HepG2 (cell line): ENCODE data around the gene GGA1. TPM values are rescaled to one million over a fixed set of nuclear protein-coding genes. Genes with fewer than 3 reads are reported as not detected.
A peak's percentile ranks its signal among the peaks of the same experiment; 100 is the strongest.

Experiments used
- ATF7 ChIP-seq, 2 experiments: fragments of 450-650 bp in 1 of 2; sonication (generic) in 1 of 2; formaldehyde crosslinking in 1 of 2; IDR thresholded peaks; 2 replicates each; pipeline versions ENCODE4 v1.4.0 to v1.6.1; 2016 to 2020; ENCODE audit warnings: antibody characterized with exemption in 1 of 2, mild to moderate bottlenecking in 1 of 2, missing genetic modification reagents in 1 of 2
- EP300 ChIP-seq, 3 experiments: sonication (generic) in 1 of 3; formaldehyde crosslinking in 1 of 3; IDR thresholded peaks; 2 replicates each; pipeline versions ENCODE4 v1.5.1 to v1.6.1; 2011 to 2020; ENCODE audit warnings: low read depth in 2 of 3, low read length in 2 of 3, borderline replicate concordance in 1 of 3, improper control_type of control experiment in 1 of 3, mild to moderate bottlenecking in 1 of 3, missing genetic modification reagents in 1 of 3, moderate library complexity in 1 of 3
- ETV5 ChIP-seq: IDR thresholded peaks from 2 replicates; pipeline ENCODE4 v1.6.1; 2018; ENCODE audit warnings: missing biosample characterization, missing genetic modification reagents, inconsistent platforms, borderline replicate concordance
- FOXP1 ChIP-seq, 2 experiments: fragments of 450-650 bp in 1 of 2; IDR thresholded peaks; 2 replicates each; pipeline ENCODE4 v1.6.1; 2017 to 2018; ENCODE audit warnings: antibody characterized with exemption in 1 of 2
- ISL2 ChIP-seq: sonication (generic); formaldehyde crosslinking; IDR thresholded peaks from 2 replicates; pipeline ENCODE4 v1.5.0; 2020; ENCODE audit warnings: missing genetic modification reagents
- MATR3 ChIP-seq: sonication (generic); formaldehyde crosslinking; IDR thresholded peaks from 2 replicates; pipeline ENCODE4 v1.4.0; 2020; ENCODE audit warnings: missing genetic modification reagents
- NCOA2 ChIP-seq: sonication (generic); formaldehyde crosslinking; IDR thresholded peaks from 2 replicates; pipeline ENCODE4 v1.8.0; 2022; ENCODE audit warnings: inconsistent platforms
- NCOA5 ChIP-seq: sonication (generic); formaldehyde crosslinking; IDR thresholded peaks from 2 replicates; pipeline ENCODE4 v1.4.0; 2020; ENCODE audit warnings: missing genetic modification reagents
- XBP1 ChIP-seq: sonication (generic); formaldehyde crosslinking; IDR thresholded peaks from 2 replicates; pipeline ENCODE4 v1.5.0; 2020; ENCODE audit warnings: missing genetic modification reagents
- YEATS2 ChIP-seq: sonication (generic); formaldehyde crosslinking; IDR thresholded peaks from 2 replicates; pipeline ENCODE4 v1.4.0; 2020; ENCODE audit warnings: missing genetic modification reagents, borderline replicate concordance
- ZBTB7B ChIP-seq: sonication (generic); formaldehyde crosslinking; IDR thresholded peaks from 2 replicates; pipeline ENCODE4 v1.4.0; 2020; ENCODE audit warnings: missing genetic modification reagents
- ZNF30 ChIP-seq: sonication (generic); formaldehyde crosslinking; IDR thresholded peaks from 2 replicates; pipeline ENCODE4 v1.5.0; 2020; ENCODE audit warnings: mild to moderate bottlenecking, missing genetic modification reagents
- ZNF33A ChIP-seq: sonication (generic); formaldehyde crosslinking; IDR thresholded peaks from 2 replicates; pipeline ENCODE4 v1.5.1; 2020; ENCODE audit warnings: missing genetic modification reagents, mild to moderate bottlenecking, moderate library complexity, borderline replicate concordance
- ZNF432 ChIP-seq: sonication (generic); formaldehyde crosslinking; IDR thresholded peaks from 2 replicates; pipeline ENCODE4 v1.5.0; 2020; ENCODE audit warnings: missing genetic modification reagents, mild to moderate bottlenecking, borderline replicate concordance
- ZNF570 ChIP-seq: sonication (generic); formaldehyde crosslinking; IDR thresholded peaks from 2 replicates; pipeline ENCODE4 v1.4.0; 2020; ENCODE audit warnings: mild to moderate bottlenecking, missing genetic modification reagents, borderline replicate concordance
- ZNF614 ChIP-seq: IDR thresholded peaks from 2 replicates; pipeline ENCODE4 v1.6.1; 2018; ENCODE audit warnings: missing biosample characterization, missing genetic modification reagents, inconsistent platforms, borderline replicate concordance
- ZNF747 ChIP-seq: sonication (generic); formaldehyde crosslinking; IDR thresholded peaks from 2 replicates; pipeline ENCODE4 v1.8.1; 2023; ENCODE audit warnings: missing genetic modification reagents, mild to moderate bottlenecking, borderline replicate concordance
- ZNF788 ChIP-seq: sonication (generic); formaldehyde crosslinking; IDR thresholded peaks from 2 replicates; pipeline ENCODE4 v1.5.0; 2020; ENCODE audit warnings: mild to moderate bottlenecking, missing genetic modification reagents, borderline replicate concordance
- ZNF878 ChIP-seq: sonication (generic); formaldehyde crosslinking; IDR thresholded peaks from 2 replicates; pipeline ENCODE4 v1.8.1; 2023; ENCODE audit warnings: mild to moderate bottlenecking, missing genetic modification reagents, moderate library complexity
- polyA plus RNA-seq, 8 experiments: library from polyadenylated mRNA; depleted of rRNA in 3 of 8; stranded (reverse) in 7 of 8; unstranded in 1 of 8; fragments of >200 nt; fragmentation: Illumina TruSeq in 4 of 8; extraction: Trizol in 4 of 8; gene quantifications; 2 replicates each; pipeline versions ENCODE4 v1.2.1 to v1.2.3, GENCODE V29; 2011 to 2016; ENCODE audit warnings: low read depth in 4 of 8, missing spikeins in 1 of 8, mixed read lengths in 1 of 8; ENCODE audit not compliant: insufficient read depth in 1 of 8
- total RNA-seq, 5 experiments: library from RNA; depleted of rRNA; stranded (reverse); fragments of >200 nt; fragmentation: Illumina TruSeq; extraction: Trizol; gene quantifications; 2 replicates each; pipeline ENCODE4 v1.2.3, GENCODE V29; 2016; ENCODE audit warnings: low read depth in 1 of 5
- TF ChIP-seq, protein P1 (sequence below): sonication (generic); formaldehyde crosslinking; IDR thresholded peaks from 2 replicates; pipeline ENCODE4 v1.4.0; 2020; ENCODE audit warnings: mild to moderate bottlenecking, missing genetic modification reagents
- TF ChIP-seq, protein P2 (sequence below): sonication (generic); formaldehyde crosslinking; IDR thresholded peaks from 2 replicates; pipeline ENCODE4 v1.4.0; 2020; ENCODE audit warnings: missing genetic modification reagents
- TF ChIP-seq, protein P3 (sequence below): IDR thresholded peaks from 2 replicates; pipeline ENCODE4 v1.6.1; 2016; ENCODE audit warnings: low read depth, borderline replicate concordance
- TF ChIP-seq, protein P4 (sequence below): IDR thresholded peaks from 2 replicates; pipeline ENCODE4 v1.6.1; 2016; ENCODE audit warnings: low read depth, control low read depth

Gene GGA1
- total and polyA plus RNA-seq, 2 of the 13 experiments (the other 11 are each of a cell fraction or from before 2014, with no cell fraction given) = 29.1 to 87.2 TPM

DNA sequence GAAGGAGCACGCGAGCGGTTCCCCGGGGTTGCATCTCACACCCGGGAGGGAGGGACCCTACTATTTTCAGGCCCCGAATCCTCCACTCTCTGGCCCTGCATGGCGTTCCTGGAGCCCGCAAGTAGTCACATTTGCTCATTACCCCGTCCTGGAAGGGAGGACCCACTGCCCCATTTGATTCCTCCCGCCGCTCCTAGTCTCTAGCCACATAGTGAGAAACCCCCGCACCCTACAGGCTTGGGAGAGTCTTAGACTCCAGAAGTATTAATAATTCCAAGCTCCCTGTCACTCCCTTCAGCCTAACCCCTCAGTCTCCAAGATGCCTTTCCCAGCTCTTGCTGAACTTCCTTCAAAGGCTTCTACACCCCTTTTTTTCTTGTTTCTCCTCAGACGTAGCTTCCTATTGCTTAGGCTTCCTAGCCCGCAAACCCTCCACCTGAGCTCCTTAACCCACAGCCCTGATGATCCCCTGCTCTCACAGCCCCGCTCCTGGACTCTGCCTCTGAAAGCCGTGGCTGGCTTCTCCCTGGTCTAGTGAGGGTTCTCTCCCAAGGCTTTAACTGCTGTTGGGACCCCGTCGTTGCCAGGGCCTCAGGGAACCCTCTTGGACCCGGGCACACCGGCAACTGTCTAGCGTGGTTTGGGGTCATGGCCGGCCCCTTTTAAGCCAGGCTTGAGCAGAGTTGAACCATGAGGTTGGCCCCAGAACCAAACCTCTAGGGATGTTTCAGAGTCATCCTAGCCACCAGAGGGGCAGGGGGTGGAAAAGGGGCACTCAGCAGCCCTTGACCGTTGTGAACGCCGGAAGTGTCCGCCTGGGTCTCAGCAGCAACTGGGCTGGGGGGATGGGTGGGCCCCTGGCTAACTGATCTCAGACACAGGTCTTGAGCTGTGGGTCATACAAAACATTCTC is 862 bp downstream of the GGA1 start (continued):
- TF ChIP-seq, protein P1, sequence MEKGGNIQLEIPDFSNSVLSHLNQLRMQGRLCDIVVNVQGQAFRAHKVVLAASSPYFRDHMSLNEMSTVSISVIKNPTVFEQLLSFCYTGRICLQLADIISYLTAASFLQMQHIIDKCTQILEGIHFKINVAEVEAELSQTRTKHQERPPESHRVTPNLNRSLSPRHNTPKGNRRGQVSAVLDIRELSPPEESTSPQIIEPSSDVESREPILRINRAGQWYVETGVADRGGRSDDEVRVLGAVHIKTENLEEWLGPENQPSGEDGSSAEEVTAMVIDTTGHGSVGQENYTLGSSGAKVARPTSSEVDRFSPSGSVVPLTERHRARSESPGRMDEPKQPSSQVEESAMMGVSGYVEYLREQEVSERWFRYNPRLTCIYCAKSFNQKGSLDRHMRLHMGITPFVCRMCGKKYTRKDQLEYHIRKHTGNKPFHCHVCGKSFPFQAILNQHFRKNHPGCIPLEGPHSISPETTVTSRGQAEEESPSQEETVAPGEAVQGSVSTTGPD (CRISPR knock-in tag) = no peak
- TF ChIP-seq XBP1 (CRISPR knock-in tag) = no peak
- TF ChIP-seq, protein P2, sequence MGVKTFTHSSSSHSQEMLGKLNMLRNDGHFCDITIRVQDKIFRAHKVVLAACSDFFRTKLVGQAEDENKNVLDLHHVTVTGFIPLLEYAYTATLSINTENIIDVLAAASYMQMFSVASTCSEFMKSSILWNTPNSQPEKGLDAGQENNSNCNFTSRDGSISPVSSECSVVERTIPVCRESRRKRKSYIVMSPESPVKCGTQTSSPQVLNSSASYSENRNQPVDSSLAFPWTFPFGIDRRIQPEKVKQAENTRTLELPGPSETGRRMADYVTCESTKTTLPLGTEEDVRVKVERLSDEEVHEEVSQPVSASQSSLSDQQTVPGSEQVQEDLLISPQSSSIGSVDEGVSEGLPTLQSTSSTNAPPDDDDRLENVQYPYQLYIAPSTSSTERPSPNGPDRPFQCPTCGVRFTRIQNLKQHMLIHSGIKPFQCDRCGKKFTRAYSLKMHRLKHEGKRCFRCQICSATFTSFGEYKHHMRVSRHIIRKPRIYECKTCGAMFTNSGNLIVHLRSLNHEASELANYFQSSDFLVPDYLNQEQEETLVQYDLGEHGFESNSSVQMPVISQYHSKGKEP (CRISPR knock-in tag) = no peak
- TF ChIP-seq ZNF878 (CRISPR knock-in tag) = 0 out of 2 replicates have a peak, but pooled peaks have one; percentile 33
- peak; percentile 53; the same call in 1 of the 2 replicates for TF ChIP-seq ZBTB7B
- TF ChIP-seq ZNF747 = peak; percentile 41; the same call in 1 of the 2 replicates
- TF ChIP-seq MATR3 (CRISPR knock-in tag) = no peak
- no peak for TF ChIP-seq FOXP1 (IDR thresholded peaks at IDR 0.05)
- no peak for TF ChIP-seq FOXP1 (CRISPR knock-in tag; IDR thresholded peaks at IDR 0.05)
- no peak for TF ChIP-seq ISL2
- no peak for TF ChIP-seq ZNF614 (CRISPR knock-in tag)
- TF ChIP-seq, protein P3, sequence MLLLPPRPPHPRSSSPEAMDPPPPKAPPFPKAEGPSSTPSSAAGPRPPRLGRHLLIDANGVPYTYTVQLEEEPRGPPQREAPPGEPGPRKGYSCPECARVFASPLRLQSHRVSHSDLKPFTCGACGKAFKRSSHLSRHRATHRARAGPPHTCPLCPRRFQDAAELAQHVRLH (CRISPR knock-in tag) = no peak
- no peak for TF ChIP-seq ZNF432 (CRISPR knock-in tag)
- TF ChIP-seq YEATS2 (CRISPR knock-in tag) = no peak
- TF ChIP-seq ETV5 (CRISPR knock-in tag) = peak; percentile 82
- no peak for TF ChIP-seq NCOA5 (CRISPR knock-in tag)
- no peak for TF ChIP-seq ATF7 (IDR thresholded peaks at IDR 0.05)
- no peak for TF ChIP-seq ATF7 (CRISPR knock-in tag; IDR thresholded peaks at IDR 0.05)
- peak; percentile 17; the same call in 1 of the 2 replicates for TF ChIP-seq NCOA2 (CRISPR knock-in tag)
- no peak for TF ChIP-seq EP300 (IDR thresholded peaks at IDR 0.05; ENCODE audit: low read depth in 2 of 2, low read length in 2 of 2)
- TF ChIP-seq EP300 (CRISPR knock-in tag; IDR thresholded peaks at IDR 0.05; ENCODE audit: borderline replicate concordance) = no peak
- no peak for TF ChIP-seq ZNF33A (CRISPR knock-in tag)
- TF ChIP-seq ZNF30 = no peak
- TF ChIP-seq, protein P4, sequence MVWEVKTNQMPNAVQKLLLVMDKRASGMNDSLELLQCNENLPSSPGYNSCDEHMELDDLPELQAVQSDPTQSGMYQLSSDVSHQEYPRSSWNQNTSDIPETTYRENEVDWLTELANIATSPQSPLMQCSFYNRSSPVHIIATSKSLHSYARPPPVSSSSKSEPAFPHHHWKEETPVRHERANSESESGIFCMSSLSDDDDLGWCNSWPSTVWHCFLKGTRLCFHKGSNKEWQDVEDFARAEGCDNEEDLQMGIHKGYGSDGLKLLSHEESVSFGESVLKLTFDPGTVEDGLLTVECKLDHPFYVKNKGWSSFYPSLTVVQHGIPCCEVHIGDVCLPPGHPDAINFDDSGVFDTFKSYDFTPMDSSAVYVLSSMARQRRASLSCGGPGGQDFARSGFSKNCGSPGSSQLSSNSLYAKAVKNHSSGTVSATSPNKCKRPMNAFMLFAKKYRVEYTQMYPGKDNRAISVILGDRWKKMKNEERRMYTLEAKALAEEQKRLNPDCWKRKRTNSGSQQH (CRISPR knock-in tag) = no peak
- peak; percentile 25; the same call in 1 of the 2 replicates for TF ChIP-seq ZNF788
- no peak for TF ChIP-seq ZNF570 (CRISPR knock-in tag)
